Neuronal stem cell (in vitro differentiated cells): ENCODE results near the gene ASB18.

Experiments used
- DNase-seq: peaks from one replicate; pipeline ENCODE4 v3.0.0-alpha.2; 2013; ENCODE audit warnings: low spot score
- H2AFZ ChIP-seq: one replicate; pipeline ENCODE4 v1.6.1; 2013; ENCODE audit warnings: mild to moderate bottlenecking, low read length, inconsistent platforms
- H2AK5ac ChIP-seq: 2 replicates; pipeline ENCODE4 v1.6.1; 2013; ENCODE audit warnings: low read depth, mild to moderate bottlenecking, inconsistent platforms, low read length, moderate library complexity, mixed read lengths
- H2BK120ac ChIP-seq: 2 replicates; pipeline ENCODE4 v1.6.1; 2013; ENCODE audit warnings: low read depth, mild to moderate bottlenecking, inconsistent platforms, low read length, moderate library complexity, mixed read lengths
- H2BK12ac ChIP-seq: one replicate; pipeline ENCODE4 v1.6.1; 2013; ENCODE audit warnings: low read length, inconsistent platforms
- H2BK15ac ChIP-seq: 2 replicates; pipeline ENCODE4 v1.6.1; 2013; ENCODE audit warnings: mild to moderate bottlenecking, low read length, inconsistent platforms, mixed read lengths
- H2BK5ac ChIP-seq: one replicate; pipeline ENCODE4 v1.6.1; 2013; ENCODE audit warnings: inconsistent platforms, mild to moderate bottlenecking, low read length, moderate library complexity
- H3K14ac ChIP-seq: one replicate; pipeline ENCODE4 v1.6.1; 2013; ENCODE audit warnings: low read length, inconsistent platforms
- H3K18ac ChIP-seq: 2 replicates; pipeline ENCODE4 v1.6.1; 2013; ENCODE audit warnings: low read length, inconsistent platforms
- H3K23ac ChIP-seq: 2 replicates; pipeline ENCODE4 v1.6.1; 2013; ENCODE audit warnings: low read depth, mild to moderate bottlenecking, mixed read lengths, low read length, inconsistent platforms; ENCODE audit not compliant: poor library complexity
- H3K27ac ChIP-seq: replicated peaks from 3 replicates; pipeline ENCODE4 v1.5.1; 2013; ENCODE audit warnings: low read length, inconsistent platforms
- H3K27me3 ChIP-seq, 3 experiments: 2 replicates each; pipeline ENCODE4 v1.6.1; 2013; ENCODE audit warnings: low read length in 3 of 3, mild to moderate bottlenecking in 2 of 3, inconsistent platforms in 1 of 3, low read depth in 1 of 3, mixed read lengths in 1 of 3, moderate library complexity in 1 of 3; ENCODE audit not compliant: control insufficient read depth in 3 of 3, insufficient read depth in 3 of 3
- H3K36me3 ChIP-seq, 2 donors: replicated peaks in 1 of 2; 2 replicates each; pipeline ENCODE4 v1.6.1; 2013; ENCODE audit warnings: low read length in 2 of 2; ENCODE audit not compliant: control insufficient read depth in 2 of 2, insufficient read depth in 2 of 2
- H3K4ac ChIP-seq: 2 replicates; pipeline ENCODE4 v1.6.1; 2013; ENCODE audit warnings: inconsistent platforms, mild to moderate bottlenecking, low read length, moderate library complexity
- H3K4me1 ChIP-seq, 2 donors: 1 replicate in 1 of 2; 2 replicates in 1 of 2; pipeline ENCODE4 v1.6.1; 2013; ENCODE audit warnings: low read length in 2 of 2, low read depth in 1 of 2; ENCODE audit not compliant: control insufficient read depth in 2 of 2, insufficient read depth in 1 of 2
- H3K4me2 ChIP-seq: one replicate; pipeline ENCODE4 v1.6.1; 2013; ENCODE audit warnings: mild to moderate bottlenecking, low read length, inconsistent platforms; ENCODE audit not compliant: insufficient read depth, poor library complexity, severe bottlenecking
- H3K4me3 ChIP-seq, 2 donors: 2 replicates each; pipeline ENCODE4 v1.5.1; 2013; ENCODE audit warnings: low read length in 2 of 2, mild to moderate bottlenecking in 2 of 2, inconsistent platforms in 1 of 2, moderate library complexity in 1 of 2
- H3K79me1 ChIP-seq: one replicate; pipeline ENCODE4 v1.6.1; 2013; ENCODE audit warnings: low read depth, mild to moderate bottlenecking, inconsistent platforms, low read length, moderate library complexity
- H3K9ac ChIP-seq: one replicate; pipeline ENCODE4 v1.6.1; 2013; ENCODE audit warnings: mild to moderate bottlenecking, low read depth, low read length, inconsistent platforms; ENCODE audit not compliant: poor library complexity
- H3K9me3 ChIP-seq, 2 donors: replicated peaks in 1 of 2; 2 replicates each; pipeline versions ENCODE3 to v1.6.1; 2013; ENCODE audit warnings: low read length in 2 of 2, mild to moderate bottlenecking in 2 of 2, inconsistent platforms in 1 of 2, low read depth in 1 of 2, mixed read lengths in 1 of 2, moderate library complexity in 1 of 2; ENCODE audit not compliant: control insufficient read depth in 2 of 2, insufficient read depth in 1 of 2
- H4K8ac ChIP-seq: one replicate; pipeline ENCODE4 v1.6.1; 2013; ENCODE audit warnings: low read depth, mild to moderate bottlenecking, inconsistent platforms, low read length, moderate library complexity
- H4K91ac ChIP-seq: one replicate; pipeline ENCODE4 v1.6.1; 2013; ENCODE audit warnings: low read length, low read depth, mild to moderate bottlenecking, inconsistent platforms; ENCODE audit not compliant: poor library complexity
- WGBS, 2 donors: extraction: QIAGEN DNeasy Blood & Tissue Kit; methylation state at CpG; one replicate each; pipeline ENCODE4 v1.1.7; 2013; ENCODE audit warnings: missing lambda C conversion rate in 2 of 2, mixed read lengths in 1 of 2; ENCODE audit not compliant: insufficient read length in 2 of 2, insufficient replicate concordance in 1 of 2; ENCODE audit errors: extremely low coverage in 2 of 2; 5-methylcytosine and 5-hydroxymethylcytosine counted together

Gene ASB18

GRCh38 chr2:236162031-236162845, 102.0 kb downstream of the ASB18 start:
- H3K27ac ChIP-seq = no peak overlapping the region
- no peak overlapping the region for H2AFZ ChIP-seq
- DNase-seq = peak; percentile 17
- no peak overlapping the region for H2BK120ac ChIP-seq
- H3K4ac ChIP-seq = no peak overlapping the region
- H3K4me3 ChIP-seq = no peak overlapping the region
- H3K14ac ChIP-seq = no peak overlapping the region
- no peak overlapping the region for H3K18ac ChIP-seq
- peaks cover 0 to 99% (median 77%) of the 10 kb centered on the region in 3 experiments for H3K27me3 ChIP-seq
- no peak overlapping the region for H2BK5ac ChIP-seq
- H2AK5ac ChIP-seq = no peak overlapping the region
- no peak overlapping the region for H3K9ac ChIP-seq
- H4K91ac ChIP-seq = no peak overlapping the region
- H2BK15ac ChIP-seq = no peak overlapping the region
- WGBS, 2 donors = no CpG with 5 or more reads among the region's 16 CpGs
- no peaks in the 10 kb centered on the region for H3K79me1 ChIP-seq
- no peak overlapping the region for H3K4me2 ChIP-seq
- peaks cover 0 to 2% of the 10 kb centered on the region in 2 donors for H3K9me3 ChIP-seq
- H3K23ac ChIP-seq = no peak overlapping the region
- H4K8ac ChIP-seq = no peak overlapping the region
- H2BK12ac ChIP-seq = no peak overlapping the region
- peaks cover 21 to 53% of the 10 kb centered on the region in 2 donors for H3K4me1 ChIP-seq
- peaks cover 0 to 61% of the 10 kb centered on the region in 2 donors for H3K36me3 ChIP-seq

GRCh38 chr2:236161531-236161930, 102.7 kb downstream of the ASB18 start:
- Histone ChIP-seq H3K9me3 (peaks cover 0 to 2% of the 10 kb centered on the region in 2 donors), H3K18ac (peak overlapping the region; percentile 77), H3K79me1 (no peaks in the 10 kb centered on the region), H4K91ac (no peak overlapping the region), H2BK12ac (no peak overlapping the region), H3K9ac (no peak overlapping the region), H3K14ac (no peak overlapping the region), H4K8ac (no peak overlapping the region), H2BK5ac (no peak overlapping the region), H3K27me3 (peaks cover 0 to 97% (median 71%) of the 10 kb centered on the region in 3 experiments), H2AFZ (no peak overlapping the region), H3K4me3 (no peak overlapping the region), H2AK5ac (no peak overlapping the region), H3K27ac (no peak overlapping the region), H3K23ac (no peak overlapping the region), H3K4me1 (peaks cover 20 to 53% of the 10 kb centered on the region in 2 donors), H3K4me2 (no peak overlapping the region), H3K4ac (no peak overlapping the region), H3K36me3 (peaks cover 0 to 56% of the 10 kb centered on the region in 2 donors), H2BK15ac (no peak overlapping the region), H2BK120ac (no peak overlapping the region)
- no peak for DNase-seq
- no CpG with 5 or more reads among the region's 12 CpGs for whole genome bisulfite sequencing, 2 donors

- peaks cover 17 to 53% of the 10 kb centered on the region in 2 donors for H3K4me1 ChIP-seq
- peaks cover 0 to 51% of the 10 kb centered on the region in 2 donors for H3K36me3 ChIP-seq
- peaks cover 0 to 2% of the 10 kb centered on the region in 2 donors for H3K9me3 ChIP-seq
- H2AFZ ChIP-seq = no peak overlapping the region
- no peak for DNase-seq
- H3K79me1 ChIP-seq = no peaks in the 10 kb centered on the region
- H2BK5ac ChIP-seq = no peak overlapping the region
- H3K9ac ChIP-seq = no peak overlapping the region
- no peak overlapping the region for H3K18ac ChIP-seq
- WGBS, 2 donors = no CpG with 5 or more reads among the region's 15 CpGs
- H3K4ac ChIP-seq = no peak overlapping the region
- H2AK5ac ChIP-seq = peak overlapping the region; percentile 88
- H2BK120ac ChIP-seq = no peak overlapping the region
- no peak overlapping the region for H3K4me2 ChIP-seq
- no peak overlapping the region for H2BK15ac ChIP-seq
- no peak overlapping the region for H3K27ac ChIP-seq
- H4K8ac ChIP-seq = no peak overlapping the region
- no peak overlapping the region for H3K23ac ChIP-seq
- H2BK12ac ChIP-seq = no peak overlapping the region
- no peak overlapping the region for H3K14ac ChIP-seq
- no peak overlapping the region for H3K4me3 ChIP-seq
- H3K27me3 ChIP-seq = peaks cover 0 to 97% (median 66%) of the 10 kb centered on the region in 3 experiments
- H4K91ac ChIP-seq = no peak overlapping the region
Observed at GRCh38 chr2:236161082-236161462, 103.1 kb downstream of the ASB18 start.

- Histone ChIP-seq H3K9ac (peak overlapping the region; percentile 30), H3K4me3 (no peak overlapping the region), H3K14ac (peak overlapping the region; percentile 87), H3K9me3 (peaks cover 0 to 2% of the 10 kb centered on the region in 2 donors), H2BK15ac (peak overlapping the region; percentile 80), H4K8ac (no peak overlapping the region), H3K79me1 (no peaks in the 10 kb centered on the region), H3K4me1 (peaks cover 17 to 51% of the 10 kb centered on the region in 2 donors), H2BK120ac (no peak overlapping the region), H2AFZ (no peak overlapping the region), H4K91ac (no peak overlapping the region), H3K27me3 (peaks cover 0 to 95% (median 61%) of the 10 kb centered on the region in 3 experiments), H3K18ac (peak overlapping the region; percentile 35), H3K23ac (peak overlapping the region; percentile 45), H2AK5ac (peak overlapping the region; percentile 88), H2BK12ac (no peak overlapping the region), H2BK5ac (no peak overlapping the region), H3K36me3 (peaks cover 0 to 46% of the 10 kb centered on the region in 2 donors), H3K4me2 (no peak overlapping the region), H3K4ac (no peak overlapping the region), H3K27ac (no peak overlapping the region)
- no CpG with 5 or more reads among the region's 22 CpGs for WGBS, 2 donors
- DNase-seq = no peak
Observed at GRCh38 chr2:236160366-236161081, 103.7 kb downstream of the ASB18 start.
